K562 (cell line): Measurements from ENCODE around the gene SLC22A23.

Experiments used
- CLOCK ChIP-seq: fragments of 250-450 bp; sonication (Bioruptor Pico); IDR thresholded peaks from 2 replicates; pipeline ENCODE4 v1.4.0; 2020; ENCODE audit warnings: mild to moderate bottlenecking, moderate library complexity, borderline replicate concordance
- CTCF ChIP-seq, 3 experiments: IDR thresholded peaks in 2 of 3; conservative IDR thresholded peaks in 1 of 3; 2 replicates each; pipeline ENCODE4 v1.5.1; 2011 to 2012; ENCODE audit warnings: low read length in 3 of 3, mild to moderate bottlenecking in 3 of 3, control low read depth in 2 of 3, improper control_type of control experiment in 1 of 3, inconsistent platforms in 1 of 3, low read depth in 1 of 3, mixed read lengths in 1 of 3, moderate library complexity in 1 of 3; ENCODE audit not compliant: insufficient read depth in 2 of 3
- DPF2 ChIP-seq: fragments of 450-650 bp; IDR thresholded peaks from 2 replicates; pipeline ENCODE4 v1.6.1; 2016
- EZH2 ChIP-seq: IDR thresholded peaks from 2 replicates; pipeline ENCODE4 v1.6.1; 2012; ENCODE audit warnings: low read depth, mild to moderate bottlenecking, inconsistent platforms, low read length, borderline replicate concordance
- HNRNPL ChIP-seq: fragments of 200-400 bp; formaldehyde crosslinking; IDR thresholded peaks from 2 replicates; pipeline ENCODE4 v1.6.1; 2017; ENCODE audit warnings: low read depth, mild to moderate bottlenecking, low read length
- KLF13 ChIP-seq: fragments of 450-650 bp; IDR thresholded peaks from 2 replicates; pipeline ENCODE4 v1.6.1; 2016; ENCODE audit warnings: missing genetic modification characterization, low read depth, mild to moderate bottlenecking, missing compliant biosample characterization, moderate library complexity, borderline replicate concordance
- SNAPC5 ChIP-seq: fragments of 250-450 bp; sonication (Bioruptor Pico); IDR thresholded peaks from 2 replicates; pipeline ENCODE4 v1.8.0; 2021; ENCODE audit warnings: moderate library complexity, mild to moderate bottlenecking, inconsistent platforms
- TARDBP ChIP-seq: fragments of 450-650 bp; IDR thresholded peaks from 2 replicates; pipeline ENCODE4 v1.6.1; 2016
- ZFX ChIP-seq: sonication (generic); formaldehyde crosslinking; IDR thresholded peaks from 2 replicates; pipeline ENCODE4 v1.8.0; 2022; ENCODE audit warnings: mild to moderate bottlenecking, missing genetic modification reagents, moderate library complexity

GRCh38 chr6:3327403-3327802 is 129.4 kb downstream of the SLC22A23 start:
- TF ChIP-seq SNAPC5 (CRISPR knock-in tag) (no peak), ZFX (CRISPR knock-in tag) (no peak), EZH2 (no peak), CTCF (IDR thresholded peaks at IDR 0.05 in 2 of 3, conservative IDR thresholded peaks at IDR 0.05 in 1 of 3; ENCODE audit: insufficient read depth in 2 of 3, low read depth in 1 of 3, low read length in 3 of 3) (no peak), KLF13 (tag) (no peak), TARDBP (no peak), DPF2 (no peak), HNRNPL (no peak), CLOCK (CRISPR knock-in tag) (no peak)
